AG09319 (cell line): ENCODE results near the gene HIPK2.
"Not testable (repeated sequence)": the region's sequence is repeated elsewhere in the genome, so short reads cannot be mapped to it uniquely, and the experiment has no call there.

ENCODE experiments used
- DNase-seq: peaks from one replicate; pipeline ENCODE4 v3.0.0-alpha.2; 2010; ENCODE audit warnings: low read depth; ENCODE audit errors: extremely low read depth
- CTCF ChIP-seq: IDR thresholded peaks from 2 replicates; pipeline ENCODE4 v1.5.1; 2011; ENCODE audit warnings: low read depth, mild to moderate bottlenecking, inconsistent platforms, low read length, moderate library complexity

Gene HIPK2

GRCh38 chr7:139562961-139563565, 214.7 kb downstream of the HIPK2 start:
- no peak for TF ChIP-seq CTCF
- DNase-seq: no peak

- TF ChIP-seq CTCF: no peak
- DNase-seq: no peak
Observed at GRCh38 chr7:139562491-139562890, 215.3 kb downstream of the HIPK2 start.

GRCh38 chr7:139560678-139561077, 217.1 kb downstream of the HIPK2 start:
- DNase-seq: no peak
- no peak for TF ChIP-seq CTCF

- TF ChIP-seq CTCF: no peak
Observed at GRCh38 chr7:139560199-139560598, 217.6 kb downstream of the HIPK2 start.

GRCh38 chr7:139559364-139560105, 218.3 kb downstream of the HIPK2 start:
- no peak for DNase-seq
- no peak for TF ChIP-seq CTCF

More at GRCh38 chr7:139560199-139560598, 217.6 kb downstream of the HIPK2 start:
- no peak for DNase-seq

- no peak for DNase-seq
- no peak for TF ChIP-seq CTCF
Observed at GRCh38 chr7:139557857-139558581, 219.8 kb downstream of the HIPK2 start.

GRCh38 chr7:139553991-139554700, 223.7 kb downstream of the HIPK2 start:
- DNase-seq: not testable (repeated sequence)
